OCI-LY1 (cell line): ENCODE data around the gene SLC26A11.

Experiments used
- H2AFZ ChIP-seq: fragments of 200-600 bp; sonication (generic), shearing (Covaris generic); 2 replicates; pipeline ENCODE4 v1.6.0; 2014; ENCODE audit warnings: antibody characterized with exemption, mild to moderate bottlenecking, low read length
- H3F3A ChIP-seq: fragments of 200-600 bp; sonication (generic), shearing (Covaris generic); 2 replicates; pipeline ENCODE4 v1.6.0; 2014; ENCODE audit warnings: mild to moderate bottlenecking, antibody characterized with exemption, low read length, moderate library complexity; ENCODE audit not compliant: insufficient read depth
- H3K27ac ChIP-seq: fragments of 200-600 bp; sonication (generic); 2 replicates; pipeline ENCODE4 v1.5.1; 2014; ENCODE audit warnings: low read length, mixed run types, mild to moderate bottlenecking, low read depth; ENCODE audit not compliant: poor library complexity, severe bottlenecking
- H3K27me3 ChIP-seq: fragments of 200-600 bp; sonication (generic); 2 replicates; pipeline ENCODE4 v1.6.0; 2014; ENCODE audit warnings: antibody characterized with exemption, mild to moderate bottlenecking, low read length, moderate library complexity; ENCODE audit not compliant: insufficient read depth
- H3K36me3 ChIP-seq: fragments of 200-600 bp; sonication (generic); 2 replicates; pipeline ENCODE4 v1.6.1; 2014; ENCODE audit warnings: mild to moderate bottlenecking, antibody characterized with exemption, low read length, moderate library complexity, mixed read lengths; ENCODE audit not compliant: insufficient read depth
- H3K4me1 ChIP-seq: fragments of 200-600 bp; sonication (generic); 2 replicates; pipeline ENCODE4 v1.5.1; 2014; ENCODE audit warnings: mild to moderate bottlenecking, low read length, moderate library complexity; ENCODE audit not compliant: insufficient read depth, severe bottlenecking
- H3K4me2 ChIP-seq: fragments of 200-600 bp; sonication (generic), shearing (Covaris generic); 2 replicates; pipeline ENCODE4 v1.6.1; 2014; ENCODE audit warnings: low read length
- H3K4me3 ChIP-seq: fragments of 200-600 bp; sonication (generic); 2 replicates; pipeline ENCODE4 v1.5.1; 2014; ENCODE audit warnings: low read length, low read depth, mild to moderate bottlenecking, mixed read lengths; ENCODE audit not compliant: poor library complexity, severe bottlenecking
- H3K79me2 ChIP-seq: fragments of 200-600 bp; shearing (Covaris generic); 2 replicates; pipeline ENCODE4 v1.6.1; 2016; ENCODE audit warnings: mixed run types, low read length, mixed read lengths; ENCODE audit not compliant: insufficient read depth
- H3K9ac ChIP-seq: fragments of 200-600 bp; sonication (generic), shearing (Covaris generic); 2 replicates; pipeline ENCODE4 v1.6.1; 2014; ENCODE audit warnings: mild to moderate bottlenecking, low read length, mixed read lengths
- H3K9me2 ChIP-seq: fragments of 200-600 bp; sonication (generic), shearing (Covaris generic); 2 replicates; pipeline ENCODE4 v1.6.1; 2014; ENCODE audit warnings: low read depth, mild to moderate bottlenecking, low read length, mixed read lengths
- H3K9me3 ChIP-seq: fragments of 200-600 bp; shearing (Covaris generic); 2 replicates; pipeline ENCODE4 v1.6.1; 2014; ENCODE audit warnings: low read length, mixed read lengths
- H4K20me1 ChIP-seq: fragments of 200-600 bp; sonication (generic), shearing (Covaris generic); 2 replicates; pipeline ENCODE4 v1.6.0; 2016; ENCODE audit warnings: mild to moderate bottlenecking, low read length; ENCODE audit not compliant: insufficient read depth
- CTCF ChIP-seq: fragments of 200-600 bp; sonication (generic), shearing (Covaris generic); IDR thresholded peaks from 2 replicates; pipeline ENCODE4 v1.5.1; 2017; ENCODE audit warnings: mild to moderate bottlenecking, antibody characterized with exemption, low read length, moderate library complexity, mixed read lengths
- EZH2 ChIP-seq: fragments of 200-600 bp; sonication (generic), shearing (Covaris generic); IDR thresholded peaks from 2 replicates; pipeline ENCODE4 v1.8.0; 2017; ENCODE audit warnings: borderline replicate concordance, mixed run types, mild to moderate bottlenecking, antibody characterized with exemption, low read length, moderate library complexity, mixed read lengths

Gene SLC26A11

GRCh38 chr17:80227156-80227555, 6.9 kb downstream of the SLC26A11 start:
- Histone ChIP-seq H3K36me3 (no peaks in the 10 kb centered on the region), H4K20me1 (no peaks in the 10 kb centered on the region), H3K9me3 (0 out of 2 replicates have a peak, but pooled peaks cover 2% of the 10 kb centered on the region), H3K4me3 (no peak overlapping the region), H3K79me2 (no peaks in the 10 kb centered on the region), H2AFZ (no peak overlapping the region), H3K27me3 (peaks cover 6% of the 10 kb centered on the region; the same call in 1 of the 2 replicates), H3K9ac (no peak overlapping the region), H3K27ac (no peak overlapping the region), H3K9me2 (no peaks in the 10 kb centered on the region), H3F3A (no peaks in the 10 kb centered on the region), H3K4me2 (no peak overlapping the region), H3K4me1 (no peaks in the 10 kb centered on the region)
- no peak for TF ChIP-seq EZH2
- no peak for TF ChIP-seq CTCF

DNA sequence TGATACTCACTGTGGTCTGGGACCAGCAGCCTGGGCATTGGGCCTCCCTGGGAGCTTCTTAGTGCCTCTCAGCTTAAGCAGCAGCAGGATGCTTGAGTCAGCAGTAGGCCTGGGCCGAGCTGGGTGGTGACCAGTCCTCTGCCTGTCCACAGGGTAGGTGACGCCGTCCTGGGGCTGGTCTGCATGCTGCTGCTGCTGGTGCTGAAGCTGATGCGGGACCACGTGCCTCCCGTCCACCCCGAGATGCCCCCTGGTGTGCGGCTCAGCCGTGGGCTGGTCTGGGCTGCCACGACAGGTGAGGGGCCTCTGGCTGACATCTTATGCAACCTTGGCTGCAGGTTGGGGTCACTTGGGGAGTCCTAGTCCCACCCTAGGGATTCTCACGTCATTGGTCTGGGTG, 7.4 kb downstream of the SLC26A11 start:
- TF ChIP-seq CTCF (no peak), EZH2 (no peak)
- no peaks in the 10 kb centered on the region for H4K20me1 ChIP-seq
- H3K4me3 ChIP-seq = no peak overlapping the region
- H3K9me2 ChIP-seq = no peaks in the 10 kb centered on the region
- no peak overlapping the region for H2AFZ ChIP-seq
- H3K27ac ChIP-seq = no peak overlapping the region
- peaks cover 6% of the 10 kb centered on the region for H3K27me3 ChIP-seq
- no peaks in the 10 kb centered on the region for H3K79me2 ChIP-seq
- H3K4me1 ChIP-seq = no peaks in the 10 kb centered on the region
- H3K9ac ChIP-seq = no peak overlapping the region
- H3K9me3 ChIP-seq = peaks cover 6% of the 10 kb centered on the region
- H3K36me3 ChIP-seq = no peaks in the 10 kb centered on the region
- H3K4me2 ChIP-seq = no peak overlapping the region
- H3F3A ChIP-seq = no peaks in the 10 kb centered on the region

GRCh38 chr17:80228477-80228876, 8.2 kb downstream of the SLC26A11 start:
- Histone ChIP-seq H3K27me3 (peaks cover 6% of the 10 kb centered on the region), H3F3A (no peaks in the 10 kb centered on the region), H3K27ac (no peak overlapping the region), H3K4me1 (no peaks in the 10 kb centered on the region), H3K4me2 (no peak overlapping the region), H3K36me3 (no peaks in the 10 kb centered on the region; the same call in 1 of the 2 replicates), H2AFZ (no peak overlapping the region), H3K4me3 (no peak overlapping the region), H3K9me2 (no peaks in the 10 kb centered on the region), H3K79me2 (no peaks in the 10 kb centered on the region), H4K20me1 (no peaks in the 10 kb centered on the region), H3K9ac (no peak overlapping the region), H3K9me3 (peaks cover 7% of the 10 kb centered on the region)
- TF ChIP-seq EZH2 (no peak), CTCF (no peak)
